ENCODE results near the gene HAND2.

The HAND2 gene

GRCh38 chr4:173529477-173530325 lies at the start of gene HAND2:
HAND2 (minus strand) TSS chr4:173530229; CDS start chr4:173529289, 940 bp downstream.
- DNase-seq: no peak

GRCh38 chr4:173578956-173579355 lies 48.9 kb upstream of the HAND2 start:
- no peak for DNase-seq

GRCh38 chr4:173577963-173578362 lies 47.9 kb upstream of the HAND2 start:
- DNase-seq: no peak

GRCh38 chr4:173575482-173576152 lies 45.6 kb upstream of the HAND2 start:
- DNase-seq: no peak

GRCh38 chr4:173573725-173574124 lies 43.7 kb upstream of the HAND2 start:
- DNase-seq: no peak

- no peak for DNase-seq
Measured at GRCh38 chr4:173573286-173573685, 43.3 kb upstream of the HAND2 start.

GRCh38 chr4:173572493-173573129 lies 42.6 kb upstream of the HAND2 start:
- DNase-seq: no peak

- DNase-seq: no peak
Measured at GRCh38 chr4:173571620-173572019, 41.6 kb upstream of the HAND2 start.

- DNase-seq: no peak
Measured at GRCh38 chr4:173565281-173565680, 35.3 kb upstream of the HAND2 start.

- no peak for DNase-seq
Measured at GRCh38 chr4:173564461-173564860, 34.4 kb upstream of the HAND2 start.

- no peak for DNase-seq
Measured at GRCh38 chr4:173560896-173561295, 30.9 kb upstream of the HAND2 start.

GRCh38 chr4:173556398-173557131 lies 26.5 kb upstream of the HAND2 start:
- no peak for DNase-seq

GRCh38 chr4:173547889-173548288 lies 17.9 kb upstream of the HAND2 start:
- no peak for DNase-seq

- no peak for DNase-seq
Measured at GRCh38 chr4:173546776-173547175, 16.7 kb upstream of the HAND2 start.

- no peak for DNase-seq
Measured at GRCh38 chr4:173545440-173545839, 15.4 kb upstream of the HAND2 start.

- DNase-seq: no peak
Measured at GRCh38 chr4:173543266-173543665, 13.2 kb upstream of the HAND2 start.

GRCh38 chr4:173539986-173540385 lies 10.0 kb upstream of the HAND2 start:
- DNase-seq: no peak

GRCh38 chr4:173538909-173539445 lies 8.9 kb upstream of the HAND2 start:
- DNase-seq: no peak

- DNase-seq: no peak
Measured at GRCh38 chr4:173538148-173538908, 8.3 kb upstream of the HAND2 start.

GRCh38 chr4:173537613-173538147 lies 7.7 kb upstream of the HAND2 start:
- no peak for DNase-seq

- DNase-seq: no peak
Measured at GRCh38 chr4:173536808-173537429, 6.9 kb upstream of the HAND2 start.

Measured in C1 segment of cervical spinal cord (tissue), 14 donors.